HG02840 (cell line): Measurements from ENCODE around the gene KCTD10.
"Not testable (repeated sequence)": the region's sequence is repeated elsewhere in the genome, so short reads cannot be mapped to it uniquely, and the experiment has no call there.

Experiments
- ATAC-seq: cut with Tn5 transposase; IDR thresholded peaks from one replicate; pipeline ENCODE4 v1.9.1; 2021; ENCODE audit warnings: mild to moderate bottlenecking, moderate library complexity, moderate number of reproducible peaks; ENCODE audit not compliant: unreplicated experiment, low FRiP score

Gene KCTD10

GRCh38 chr12:109428804-109429203, 48.3 kb downstream of the KCTD10 start:
- ATAC-seq: not testable (repeated sequence)

GRCh38 chr12:109428037-109428629, 49.0 kb downstream of the KCTD10 start:
- ATAC-seq: no peak

- ATAC-seq: no peak
These were observed 53.7 kb downstream of the KCTD10 start for GRCh38 chr12:109423392-109423791.

GRCh38 chr12:109422251-109422650, 54.8 kb downstream of the KCTD10 start:
- ATAC-seq: no peak

GRCh38 chr12:109421355-109422087, 55.6 kb downstream of the KCTD10 start:
- no peak for ATAC-seq

GRCh38 chr12:109418848-109419480, 58.1 kb downstream of the KCTD10 start:
- ATAC-seq: no peak

GRCh38 chr12:109406147-109406546, 71.0 kb downstream of the KCTD10 start:
- ATAC-seq: not testable (repeated sequence)

GRCh38 chr12:109404841-109405240, 72.3 kb downstream of the KCTD10 start:
- ATAC-seq: not testable (repeated sequence)
